ENCODE results near the gene TRIM73.
"Not testable (repeated sequence)": the region's sequence is repeated elsewhere in the genome, so short reads cannot be mapped to it uniquely, and the experiment has no call there.

- TF ChIP-seq, protein P1, sequence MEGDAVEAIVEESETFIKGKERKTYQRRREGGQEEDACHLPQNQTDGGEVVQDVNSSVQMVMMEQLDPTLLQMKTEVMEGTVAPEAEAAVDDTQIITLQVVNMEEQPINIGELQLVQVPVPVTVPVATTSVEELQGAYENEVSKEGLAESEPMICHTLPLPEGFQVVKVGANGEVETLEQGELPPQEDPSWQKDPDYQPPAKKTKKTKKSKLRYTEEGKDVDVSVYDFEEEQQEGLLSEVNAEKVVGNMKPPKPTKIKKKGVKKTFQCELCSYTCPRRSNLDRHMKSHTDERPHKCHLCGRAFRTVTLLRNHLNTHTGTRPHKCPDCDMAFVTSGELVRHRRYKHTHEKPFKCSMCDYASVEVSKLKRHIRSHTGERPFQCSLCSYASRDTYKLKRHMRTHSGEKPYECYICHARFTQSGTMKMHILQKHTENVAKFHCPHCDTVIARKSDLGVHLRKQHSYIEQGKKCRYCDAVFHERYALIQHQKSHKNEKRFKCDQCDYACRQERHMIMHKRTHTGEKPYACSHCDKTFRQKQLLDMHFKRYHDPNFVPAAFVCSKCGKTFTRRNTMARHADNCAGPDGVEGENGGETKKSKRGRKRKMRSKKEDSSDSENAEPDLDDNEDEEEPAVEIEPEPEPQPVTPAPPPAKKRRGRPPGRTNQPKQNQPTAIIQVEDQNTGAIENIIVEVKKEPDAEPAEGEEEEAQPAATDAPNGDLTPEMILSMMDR (IDR thresholded peaks at IDR 0.05), result not testable (repeated sequence)
- TF ChIP-seq POLR2AphosphoS5, POLR2A (IDR thresholded peaks at IDR 0.05): not testable (repeated sequence)
These were observed 36.5 kb upstream of the TRIM73 start for GRCh38 chr7:75358671-75359541.
